Pancreas (tissue), 10 donors: Measurements from ENCODE around the gene CAMK1D. TPM values are rescaled to one million over a fixed set of nuclear protein-coding genes. Genes with fewer than 3 reads are reported as not detected.

ENCODE experiments used
- ATAC-seq, 4 donors: fragments of 200-7000 bp; cut with Tn5 transposase; one replicate each; pipeline versions ENCODE4 v1.8.0 to v1.9.1; 2020; ENCODE audit warnings: mild to moderate bottlenecking in 4 of 4, moderate library complexity in 4 of 4
- DNase-seq, 6 donors: peaks; one replicate each; pipeline ENCODE4 v3.0.0-alpha.2; 2020
- FAIRE-seq: peaks from 2 replicates; lab custom pipeline; 2012; peaks lifted over from hg19 to GRCh38; lab: Jason Lieb, UNC
- H3K27ac ChIP-seq, 4 donors: fragments of 200-600 bp; sonication (generic); 1 replicate in 3 of 4; 2 replicates in 1 of 4; pipeline versions ENCODE4 v1.5.0 to v1.8.0; 2020
- H3K27me3 ChIP-seq, 4 donors: fragments of 200-600 bp; one replicate each; pipeline ENCODE4 v1.8.0; 2021
- H3K36me3 ChIP-seq, 3 donors: fragments of 200-600 bp; sonication (generic) in 1 of 3; one replicate each; pipeline versions ENCODE4 v1.5.0 to v1.8.0; 2020 to 2021
- H3K4me1 ChIP-seq, 3 donors: fragments of 200-600 bp; one replicate each; pipeline ENCODE4 v1.8.0; 2021
- H3K4me3 ChIP-seq, 4 donors: fragments of 200-600 bp; sonication (generic) in 2 of 4; one replicate each; pipeline versions ENCODE4 v1.5.0 to v1.8.0; 2020 to 2021
- H3K9me3 ChIP-seq, 4 donors: fragments of 200-600 bp; one replicate each; pipeline ENCODE4 v1.8.0; 2021
- WGBS, 2 donors: extraction: QIAGEN DNeasy Blood & Tissue Kit; methylation state at CpG; one replicate each; pipeline ENCODE4 v1.1.7; 2013; 5-methylcytosine and 5-hydroxymethylcytosine counted together
- intact Hi-C, 3 donors: fragments of 100-400 bp; cut with DNase I; formaldehyde crosslinking; loops; one replicate each; pipeline versions ENCODE4 v1.11.1 to v1.14.2; 2022
- microRNA-seq, 2 donors: library from miRNA; unstranded; fragments of <30 nt; microRNA quantifications; one replicate each; pipeline versions ENCODE4 to v1.1.0, GENCODE V29; 2019 to 2020
- polyA plus RNA-seq, 2 donors: library from polyadenylated mRNA; stranded (reverse); fragments of 200-250 nt; gene quantifications; one replicate each; pipeline ENCODE4 v1.2.3, GENCODE V29; 2013
- total RNA-seq, 6 donors: library from RNA; stranded (reverse); fragmentation: NEBNext Ultra II Directional in 4 of 6; extraction: Animal tissue kit (Norgen Biotek cat#: 25700) in 4 of 6; gene quantifications; one replicate each; pipeline versions ENCODE4 v1.2.1 to v1.2.4, GENCODE V29; 2021 to 2023
- TF ChIP-seq, protein P1 (sequence below), 4 donors: fragments of 200-600 bp; sonication (generic) in 3 of 4; IDR thresholded peaks; one replicate each; pipeline versions ENCODE4 v1.5.0 to v1.8.0; 2021; ENCODE audit warnings: antibody characterized with exemption in 4 of 4
- donor health status: healthy with polysubstance abuse.
- donor health status: DM: no; HTN: no; CAD: no; lungs with moderate emphysema.
- donor health status: DM: no; HTN: no; CAD: no.
- donor health status: control.
- donor health status: control.
- donor health status: Bipolar disorder and iron deficiency.
- donor health status: DM: yes; HTN: yes; CAD: no.
- donor health status: DM: no; HTN: no; CAD: no.
- donor health status: DM: no; HTN: no; CAD: no.
- donor health status: DM: yes; HTN: yes; CAD: no.

CAMK1D gene
- total and polyA plus RNA-seq, 8 donors = 2.9 to 30.1 (median 22.7) TPM

- no peak for FAIRE-seq
- DNase-seq = no peak
- WGBS, 2 donors = 92 to 97% methylated on average over 5 of the region's 5 CpGs
- TF ChIP-seq, protein P1, sequence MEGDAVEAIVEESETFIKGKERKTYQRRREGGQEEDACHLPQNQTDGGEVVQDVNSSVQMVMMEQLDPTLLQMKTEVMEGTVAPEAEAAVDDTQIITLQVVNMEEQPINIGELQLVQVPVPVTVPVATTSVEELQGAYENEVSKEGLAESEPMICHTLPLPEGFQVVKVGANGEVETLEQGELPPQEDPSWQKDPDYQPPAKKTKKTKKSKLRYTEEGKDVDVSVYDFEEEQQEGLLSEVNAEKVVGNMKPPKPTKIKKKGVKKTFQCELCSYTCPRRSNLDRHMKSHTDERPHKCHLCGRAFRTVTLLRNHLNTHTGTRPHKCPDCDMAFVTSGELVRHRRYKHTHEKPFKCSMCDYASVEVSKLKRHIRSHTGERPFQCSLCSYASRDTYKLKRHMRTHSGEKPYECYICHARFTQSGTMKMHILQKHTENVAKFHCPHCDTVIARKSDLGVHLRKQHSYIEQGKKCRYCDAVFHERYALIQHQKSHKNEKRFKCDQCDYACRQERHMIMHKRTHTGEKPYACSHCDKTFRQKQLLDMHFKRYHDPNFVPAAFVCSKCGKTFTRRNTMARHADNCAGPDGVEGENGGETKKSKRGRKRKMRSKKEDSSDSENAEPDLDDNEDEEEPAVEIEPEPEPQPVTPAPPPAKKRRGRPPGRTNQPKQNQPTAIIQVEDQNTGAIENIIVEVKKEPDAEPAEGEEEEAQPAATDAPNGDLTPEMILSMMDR (IDR thresholded peaks at IDR 0.05) = no peak
- no peaks in the 10 kb centered on the region for H3K27me3 ChIP-seq
- no peaks in the 10 kb centered on the region for H3K9me3 ChIP-seq
- ATAC-seq = no peak
- no peaks in the 10 kb centered on the region for H3K4me1 ChIP-seq
- intact Hi-C loops = no loop called here
- no peak overlapping the region for H3K4me3 ChIP-seq
- no peak overlapping the region for H3K27ac ChIP-seq
- H3K36me3 ChIP-seq = no peaks in the 10 kb centered on the region
These were observed 526.9 kb downstream of the CAMK1D start for GRCh38 chr10:12876266-12876665.

DNA sequence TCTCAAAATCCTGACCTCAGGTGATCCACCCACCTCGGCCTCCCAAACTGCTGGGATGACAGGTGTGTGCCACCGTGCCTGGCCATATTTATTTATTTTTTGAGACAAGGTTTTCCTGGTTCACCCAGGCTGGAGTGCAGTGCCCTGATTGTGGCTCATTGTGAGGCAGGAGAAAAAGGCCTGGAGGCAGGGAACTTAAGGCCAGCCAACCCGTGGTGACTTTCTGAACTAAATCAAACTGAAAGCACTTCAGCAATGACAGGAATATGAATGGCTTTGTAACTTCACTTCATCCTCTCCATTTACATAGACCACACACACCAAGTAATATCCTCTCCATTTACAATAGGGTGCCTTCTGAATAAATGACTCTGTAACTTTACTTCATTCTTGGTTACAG, 527.8 kb downstream of the CAMK1D start:
- WGBS, 2 donors = 74 to 88% methylated on average over 3 of the region's 3 CpGs
- no peak for DNase-seq
- Histone ChIP-seq H3K9me3 (no peaks in the 10 kb centered on the region), H3K4me3 (no peak overlapping the region), H3K27ac (no peak overlapping the region), H3K4me1 (no peaks in the 10 kb centered on the region), H3K36me3 (no peaks in the 10 kb centered on the region), H3K27me3 (no peaks in the 10 kb centered on the region)
- FAIRE-seq = no peak
- TF ChIP-seq, protein P1 (IDR thresholded peaks at IDR 0.05) = no peak
- intact Hi-C loops = no loop called here
- no peak for ATAC-seq

DNA sequence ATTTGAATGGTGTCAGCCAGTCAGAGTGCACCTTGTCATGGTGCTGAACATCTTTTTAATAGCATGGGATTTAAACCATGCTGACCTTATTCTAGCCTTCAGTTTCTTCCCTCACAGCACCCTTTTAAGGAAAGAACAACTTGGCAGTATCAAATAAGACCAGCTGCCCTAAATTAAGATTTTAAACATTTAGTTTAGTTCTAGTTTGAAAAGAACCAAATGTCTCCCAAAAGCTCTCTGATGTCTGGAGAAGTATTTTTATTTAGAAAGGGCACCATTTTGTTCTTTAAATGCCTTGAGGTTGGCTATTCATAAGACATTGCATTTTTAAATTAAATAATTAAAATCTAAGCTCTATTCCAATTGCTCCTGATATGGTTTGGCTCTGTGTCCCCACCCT, 531.1 kb downstream of the CAMK1D start:
- Histone ChIP-seq H3K4me1 (no peaks in the 10 kb centered on the region), H3K9me3 (no peaks in the 10 kb centered on the region), H3K27me3 (no peaks in the 10 kb centered on the region), H3K4me3 (no peak overlapping the region), H3K36me3 (no peaks in the 10 kb centered on the region), H3K27ac (no peak overlapping the region)
- intact Hi-C loops = no loop called here
- TF ChIP-seq, protein P1 (IDR thresholded peaks at IDR 0.05) = no peak
- ATAC-seq (no peak), DNase-seq (no peak), FAIRE-seq (no peak)

- FAIRE-seq = no peak
- WGBS, 2 donors = 80 to 84% methylated on average over 6 of the region's 6 CpGs
- no peak for ATAC-seq
- no peaks in the 10 kb centered on the region for H3K27me3 ChIP-seq
- no peak overlapping the region for H3K27ac ChIP-seq
- DNase-seq = no peak
- H3K4me1 ChIP-seq = no peaks in the 10 kb centered on the region
- H3K4me3 ChIP-seq = no peak overlapping the region
- TF ChIP-seq, protein P1 (IDR thresholded peaks at IDR 0.05) = no peak
- H3K9me3 ChIP-seq = no peaks in the 10 kb centered on the region
- intact Hi-C loops = no loop called here
- H3K36me3 ChIP-seq = no peaks in the 10 kb centered on the region
These were observed 535.5 kb downstream of the CAMK1D start for GRCh38 chr10:12884851-12885250.

Small RNAs within 50 kb of the gene (microRNA-seq; reads per million reads assigned to microRNA genes)
- 0 reads per million in 2 donors for gene MIR4480
- 0 reads per million in 2 donors for gene MIR4481
- gene MIR548Q = 0 reads per million in 2 donors

Other genes with a start within 250 kb of the CAMK1D start
- 1 to 10 TPM; 1.1 to 2.8 (median 1.9) TPM for gene SEC61A2, start 219.9 kb upstream of the CAMK1D start, total RNA-seq
- gene SEC61A2, start 219.9 kb upstream of the CAMK1D start, polyA plus RNA-seq = 1 to 10 TPM; 1.6 to 6.4 TPM
- 10 to 100 TPM in 5 of 6 donors, 1 to 10 TPM in 1; 9.1 to 20.0 (median 18.1) TPM for gene NUDT5, start 153.7 kb upstream of the CAMK1D start, total RNA-seq
- gene NUDT5, start 153.7 kb upstream of the CAMK1D start, polyA plus RNA-seq = 10 to 100 TPM; 15.1 to 20.0 TPM
- 10 to 100 TPM; 13.5 to 26.5 (median 21.1) TPM for gene CDC123, start 153.4 kb upstream of the CAMK1D start, total RNA-seq
- gene CDC123, start 153.4 kb upstream of the CAMK1D start, polyA plus RNA-seq = 10 to 100 TPM; 12.2 to 23.7 TPM